GM12878 (cell line): ENCODE data around the gene RUNX3.

Experiments
- CTCF ChIP-seq, 3 experiments: IDR thresholded peaks in 2 of 3; conservative IDR thresholded peaks in 1 of 3; 2 replicates each; pipeline ENCODE4 v1.5.1; 2011; ENCODE audit warnings: low read depth in 3 of 3, low read length in 3 of 3, mild to moderate bottlenecking in 3 of 3, control low read depth in 2 of 3, moderate library complexity in 2 of 3, inconsistent platforms in 1 of 3, mixed read lengths in 1 of 3; ENCODE audit not compliant: control insufficient read depth in 2 of 3, insufficient read depth in 1 of 3; ENCODE audit errors: extremely low read depth in 1 of 3
- IRF3 ChIP-seq: fragments of 450-650 bp; IDR thresholded peaks from 2 replicates; pipeline ENCODE4 v1.6.1; 2014; ENCODE audit warnings: mild to moderate bottlenecking
- MEF2A ChIP-seq: IDR thresholded peaks from 2 replicates; pipeline ENCODE4 v1.6.1; 2011; ENCODE audit warnings: low read depth, mild to moderate bottlenecking, low read length, moderate library complexity; ENCODE audit not compliant: insufficient read depth
- PKNOX1 ChIP-seq: fragments of 450-650 bp; IDR thresholded peaks from 2 replicates; pipeline ENCODE4 v1.6.1; 2016; ENCODE audit warnings: mild to moderate bottlenecking
- POLR2AphosphoS2 ChIP-seq: IDR thresholded peaks from 2 replicates; pipeline ENCODE4 v1.6.1; 2011; ENCODE audit warnings: low read depth, mild to moderate bottlenecking, low read length, improper control_type of control experiment, moderate library complexity
- SREBF2 ChIP-seq: IDR thresholded peaks from 2 replicates; pipeline ENCODE4 v1.6.1; 2012; ENCODE audit warnings: mild to moderate bottlenecking, low read length
- USF2 ChIP-seq: IDR thresholded peaks from 2 replicates; pipeline ENCODE4 v1.6.1; 2011; ENCODE audit warnings: low read depth, low read length, improper control_type of control experiment, borderline replicate concordance

- TF ChIP-seq IRF3 (no peak), CTCF (IDR thresholded peaks at IDR 0.05 in 2 of 3, conservative IDR thresholded peaks at IDR 0.05 in 1 of 3; ENCODE audit: control insufficient read depth in 2 of 3, extremely low read depth in 1 of 3, insufficient read depth in 1 of 3, low read depth in 3 of 3, low read length in 3 of 3) (no peak), MEF2A (no peak), USF2 (no peak), PKNOX1 (no peak), POLR2AphosphoS2 (no peak), SREBF2 (no peak)
Observed at GRCh38 chr1:24938276-24938675, 8.2 kb upstream of the RUNX3 start.
